Tibial nerve (tissue), 4 donors: ENCODE measurements around the gene CALML3. TPM values are rescaled to one million over a fixed set of nuclear protein-coding genes. Genes with fewer than 3 reads are reported as not detected.

Experiments
- DNase-seq, 2 donors: peaks; one replicate each; pipeline ENCODE4 v3.0.0-alpha.2; 2019; ENCODE audit warnings: low spot score in 2 of 2
- H3K27ac ChIP-seq, 4 donors: fragments of 200-600 bp; sonication (generic) in 3 of 4; one replicate each; pipeline ENCODE4 v1.5.1; 2017 to 2019; ENCODE audit warnings: mild to moderate bottlenecking in 1 of 4
- H3K27me3 ChIP-seq, 2 donors: fragments of 200-600 bp; sonication (generic) in 1 of 2; one replicate each; pipeline versions ENCODE4 v1.5.1 to v1.6.0; 2017 to 2019
- H3K36me3 ChIP-seq, 3 donors: fragments of 200-600 bp; sonication (generic); one replicate each; pipeline ENCODE4 v1.5.1; 2018 to 2019
- H3K4me1 ChIP-seq, 4 donors: fragments of 200-600 bp; sonication (generic) in 3 of 4; one replicate each; pipeline ENCODE4 v1.5.1; 2017 to 2019
- H3K4me3 ChIP-seq, 4 donors: fragments of 200-600 bp; sonication (generic) in 3 of 4; one replicate each; pipeline ENCODE4 v1.5.1; 2017 to 2019; ENCODE audit warnings: mild to moderate bottlenecking in 1 of 4, moderate library complexity in 1 of 4
- H3K9me3 ChIP-seq, 4 donors: fragments of 200-600 bp; sonication (generic) in 3 of 4; one replicate each; pipeline ENCODE4 v1.5.1; 2017 to 2019
- EP300 ChIP-seq, 2 donors: sonication (generic); formaldehyde crosslinking; IDR thresholded peaks; one replicate each; pipeline ENCODE4 v1.6.1; 2017; ENCODE audit warnings: antibody characterized with exemption in 2 of 2, mild to moderate bottlenecking in 1 of 2
- POLR2A ChIP-seq, 2 donors: fragments of 450-650 bp; IDR thresholded peaks; one replicate each; pipeline ENCODE4 v1.6.1; 2017; ENCODE audit warnings: antibody characterized with exemption in 2 of 2, mild to moderate bottlenecking in 2 of 2, moderate library complexity in 2 of 2
- WGBS, 2 donors: methylation state at CpG; one replicate each; pipeline ENCODE4 v1.1.5; 2018; 5-methylcytosine and 5-hydroxymethylcytosine counted together
- total RNA-seq, 4 donors: library from RNA; depleted of rRNA; stranded (reverse); fragments of >200 nt; gene quantifications; one replicate each; pipeline ENCODE4 v1.1.0, GENCODE V29; 2016
- TF ChIP-seq, protein P1 (sequence below), 5 experiments: fragments of 200-600 bp in 3 of 5; fragments of 450-650 bp in 2 of 5; sonication (generic) in 3 of 5; IDR thresholded peaks; one replicate each; pipeline ENCODE4 v1.5.1; 2016 to 2019; ENCODE audit warnings: antibody characterized with exemption in 5 of 5, mild to moderate bottlenecking in 3 of 5, moderate library complexity in 2 of 5

Gene CALML3
- total RNA-seq, 4 donors from 2014 or later = not detected

GRCh38 chr10:5509691-5510090 lies 15.1 kb upstream of the CALML3 start:
- H3K9me3 ChIP-seq = no peaks in the 10 kb centered on the region
- no peak for DNase-seq

GRCh38 chr10:5510281-5511072 lies 14.3 kb upstream of the CALML3 start:
- 76 to 80% methylated on average over 16 of the region's 16 CpGs for WGBS, 2 donors

More at GRCh38 chr10:5509691-5510090, 15.1 kb upstream of the CALML3 start:
- TF ChIP-seq, protein P1, sequence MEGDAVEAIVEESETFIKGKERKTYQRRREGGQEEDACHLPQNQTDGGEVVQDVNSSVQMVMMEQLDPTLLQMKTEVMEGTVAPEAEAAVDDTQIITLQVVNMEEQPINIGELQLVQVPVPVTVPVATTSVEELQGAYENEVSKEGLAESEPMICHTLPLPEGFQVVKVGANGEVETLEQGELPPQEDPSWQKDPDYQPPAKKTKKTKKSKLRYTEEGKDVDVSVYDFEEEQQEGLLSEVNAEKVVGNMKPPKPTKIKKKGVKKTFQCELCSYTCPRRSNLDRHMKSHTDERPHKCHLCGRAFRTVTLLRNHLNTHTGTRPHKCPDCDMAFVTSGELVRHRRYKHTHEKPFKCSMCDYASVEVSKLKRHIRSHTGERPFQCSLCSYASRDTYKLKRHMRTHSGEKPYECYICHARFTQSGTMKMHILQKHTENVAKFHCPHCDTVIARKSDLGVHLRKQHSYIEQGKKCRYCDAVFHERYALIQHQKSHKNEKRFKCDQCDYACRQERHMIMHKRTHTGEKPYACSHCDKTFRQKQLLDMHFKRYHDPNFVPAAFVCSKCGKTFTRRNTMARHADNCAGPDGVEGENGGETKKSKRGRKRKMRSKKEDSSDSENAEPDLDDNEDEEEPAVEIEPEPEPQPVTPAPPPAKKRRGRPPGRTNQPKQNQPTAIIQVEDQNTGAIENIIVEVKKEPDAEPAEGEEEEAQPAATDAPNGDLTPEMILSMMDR (IDR thresholded peaks at IDR 0.05) = no peak
- TF ChIP-seq EP300 (IDR thresholded peaks at IDR 0.05) (no peak), POLR2A (IDR thresholded peaks at IDR 0.05) (no peak)
- no peaks in the 10 kb centered on the region for H3K27me3 ChIP-seq
- no peak overlapping the region for H3K27ac ChIP-seq
- no peak overlapping the region for H3K4me3 ChIP-seq
- WGBS, 2 donors = 95 to 97% methylated on average over 11 of the region's 11 CpGs
- H3K36me3 ChIP-seq = no peaks in the 10 kb centered on the region
- H3K4me1 ChIP-seq = no peaks in the 10 kb centered on the region

GRCh38 chr10:5511231-5511884 lies 13.4 kb upstream of the CALML3 start:
- no peak for DNase-seq
- Histone ChIP-seq H3K4me3 (no peak overlapping the region), H3K27ac (no peak overlapping the region), H3K36me3 (no peaks in the 10 kb centered on the region), H3K9me3 (no peaks in the 10 kb centered on the region), H3K4me1 (no peaks in the 10 kb centered on the region), H3K27me3 (no peaks in the 10 kb centered on the region)
- 90 to 93% methylated on average over 32 of the region's 32 CpGs for WGBS, 2 donors
- TF ChIP-seq EP300 (IDR thresholded peaks at IDR 0.05) = no peak
- TF ChIP-seq, protein P1 (IDR thresholded peaks at IDR 0.05) = no peak
- no peak for TF ChIP-seq POLR2A (IDR thresholded peaks at IDR 0.05)

More at GRCh38 chr10:5510281-5511072, 14.3 kb upstream of the CALML3 start:
- H3K27me3 ChIP-seq = no peaks in the 10 kb centered on the region
- TF ChIP-seq, protein P1 (IDR thresholded peaks at IDR 0.05) = no peak
- TF ChIP-seq POLR2A (IDR thresholded peaks at IDR 0.05) (no peak), EP300 (IDR thresholded peaks at IDR 0.05) (no peak)
- H3K4me1 ChIP-seq = no peaks in the 10 kb centered on the region
- H3K9me3 ChIP-seq = no peaks in the 10 kb centered on the region
- peak in 1 of 2 donors; percentile 31 for DNase-seq
- H3K36me3 ChIP-seq = no peaks in the 10 kb centered on the region
- H3K27ac ChIP-seq = no peak overlapping the region
- H3K4me3 ChIP-seq = no peak overlapping the region

- Histone ChIP-seq H3K9me3 (no peaks in the 10 kb centered on the region), H3K4me1 (no peaks in the 10 kb centered on the region), H3K27ac (no peak overlapping the region), H3K36me3 (no peaks in the 10 kb centered on the region), H3K4me3 (no peak overlapping the region), H3K27me3 (no peaks in the 10 kb centered on the region)
- DNase-seq = no peak
- TF ChIP-seq POLR2A (IDR thresholded peaks at IDR 0.05) (no peak), EP300 (IDR thresholded peaks at IDR 0.05) (no peak)
- TF ChIP-seq, protein P1 (IDR thresholded peaks at IDR 0.05) = no peak
- WGBS, 2 donors = 83 to 84% methylated on average over 17 of the region's 17 CpGs
These were observed 12.9 kb upstream of the CALML3 start for GRCh38 chr10:5511885-5512280.

DNA sequence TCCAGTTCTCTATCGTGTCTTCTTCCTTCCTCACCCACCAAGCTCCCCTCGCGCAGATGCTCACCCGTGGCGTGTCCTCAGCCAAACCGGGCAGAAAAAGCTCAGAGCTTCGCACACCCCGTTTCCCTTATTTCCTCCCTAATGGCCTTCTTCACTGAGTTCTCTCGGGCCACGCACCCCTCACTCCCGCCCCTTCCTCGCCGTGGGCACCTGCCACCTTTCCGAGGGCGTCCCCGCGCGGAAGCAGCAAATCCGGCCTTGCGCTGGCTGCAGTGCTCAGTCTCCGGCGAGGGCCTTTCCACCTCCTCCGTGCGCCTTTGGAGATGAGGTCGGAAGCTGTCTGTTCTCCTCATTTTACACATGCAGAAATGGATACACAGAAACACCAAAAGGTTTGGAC lies 12.4 kb upstream of the CALML3 start:
- Histone ChIP-seq H3K27ac (no peak overlapping the region), H3K27me3 (no peaks in the 10 kb centered on the region), H3K36me3 (no peaks in the 10 kb centered on the region), H3K4me3 (no peak overlapping the region), H3K4me1 (no peaks in the 10 kb centered on the region), H3K9me3 (no peaks in the 10 kb centered on the region)
- WGBS, 2 donors = 93 to 94% methylated on average over 25 of the region's 25 CpGs
- TF ChIP-seq, protein P1 (IDR thresholded peaks at IDR 0.05) = no peak
- TF ChIP-seq EP300 (IDR thresholded peaks at IDR 0.05) (no peak), POLR2A (IDR thresholded peaks at IDR 0.05) (no peak)
- no peak for DNase-seq
